Vagina (tissue), 2 donors: ENCODE results near the gene RNF112.

ENCODE experiments used
- POLR2A ChIP-seq, 2 donors: fragments of 450-650 bp; IDR thresholded peaks; one replicate each; pipeline ENCODE4 v1.6.1; 2017; ENCODE audit warnings: antibody characterized with exemption in 2 of 2, mild to moderate bottlenecking in 2 of 2, moderate library complexity in 2 of 2
- POLR2AphosphoS5 ChIP-seq, 2 donors: sonication (generic); formaldehyde crosslinking; IDR thresholded peaks; one replicate each; pipeline ENCODE4 v1.9.0; 2017; ENCODE audit warnings: antibody characterized with exemption in 2 of 2, mild to moderate bottlenecking in 2 of 2, low read depth in 1 of 2; ENCODE audit not compliant: insufficient read depth in 1 of 2
- TF ChIP-seq, protein P1 (sequence below), 3 experiments: fragments of 450-650 bp in 2 of 3; fragments of 200-600 bp in 1 of 3; sonication (generic) in 1 of 3; IDR thresholded peaks; one replicate each; pipeline ENCODE4 v1.5.1; 2017 to 2019; ENCODE audit warnings: antibody characterized with exemption in 3 of 3, mild to moderate bottlenecking in 2 of 3, moderate library complexity in 2 of 3

DNA sequence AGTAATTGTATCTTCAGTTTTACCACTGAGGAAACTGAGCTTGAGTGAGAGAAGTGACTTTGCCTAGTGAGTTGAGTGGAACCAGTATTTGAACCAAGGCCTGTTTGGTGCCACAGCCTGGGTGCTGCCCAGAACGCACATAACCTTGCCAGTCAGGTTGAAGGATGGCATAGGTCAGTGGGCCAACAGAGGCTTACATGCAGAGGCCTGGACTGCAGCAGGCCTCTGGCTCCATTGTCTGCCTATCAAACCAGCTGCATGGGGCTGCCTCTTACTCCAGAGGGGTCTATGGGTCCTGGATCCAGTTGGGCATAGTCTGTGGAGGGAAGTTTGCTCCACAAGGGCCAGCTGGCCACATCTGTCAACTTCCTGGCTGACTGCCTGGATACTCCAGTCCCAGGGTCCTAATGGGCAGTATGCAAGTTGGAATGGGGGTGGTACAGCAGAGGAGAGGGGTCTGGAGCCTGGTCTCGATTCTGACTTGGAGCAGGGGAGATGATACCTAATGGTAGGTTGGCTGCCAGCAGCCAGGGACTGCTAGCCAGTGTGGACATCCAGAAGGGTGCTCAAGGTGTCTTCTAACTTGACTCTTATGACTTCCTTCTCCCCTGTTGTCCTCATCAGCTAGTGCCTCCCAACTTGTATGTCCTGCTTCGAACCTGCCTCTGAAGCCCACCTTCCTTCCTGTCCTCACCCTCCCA, 11.1 kb upstream of the RNF112 start:
- TF ChIP-seq, protein P1, sequence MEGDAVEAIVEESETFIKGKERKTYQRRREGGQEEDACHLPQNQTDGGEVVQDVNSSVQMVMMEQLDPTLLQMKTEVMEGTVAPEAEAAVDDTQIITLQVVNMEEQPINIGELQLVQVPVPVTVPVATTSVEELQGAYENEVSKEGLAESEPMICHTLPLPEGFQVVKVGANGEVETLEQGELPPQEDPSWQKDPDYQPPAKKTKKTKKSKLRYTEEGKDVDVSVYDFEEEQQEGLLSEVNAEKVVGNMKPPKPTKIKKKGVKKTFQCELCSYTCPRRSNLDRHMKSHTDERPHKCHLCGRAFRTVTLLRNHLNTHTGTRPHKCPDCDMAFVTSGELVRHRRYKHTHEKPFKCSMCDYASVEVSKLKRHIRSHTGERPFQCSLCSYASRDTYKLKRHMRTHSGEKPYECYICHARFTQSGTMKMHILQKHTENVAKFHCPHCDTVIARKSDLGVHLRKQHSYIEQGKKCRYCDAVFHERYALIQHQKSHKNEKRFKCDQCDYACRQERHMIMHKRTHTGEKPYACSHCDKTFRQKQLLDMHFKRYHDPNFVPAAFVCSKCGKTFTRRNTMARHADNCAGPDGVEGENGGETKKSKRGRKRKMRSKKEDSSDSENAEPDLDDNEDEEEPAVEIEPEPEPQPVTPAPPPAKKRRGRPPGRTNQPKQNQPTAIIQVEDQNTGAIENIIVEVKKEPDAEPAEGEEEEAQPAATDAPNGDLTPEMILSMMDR (IDR thresholded peaks at IDR 0.05) = no peak
- TF ChIP-seq POLR2AphosphoS5 (IDR thresholded peaks at IDR 0.05; ENCODE audit: insufficient read depth in 1 of 2, low read depth in 1 of 2) = no peak
- no peak for TF ChIP-seq POLR2A (IDR thresholded peaks at IDR 0.05)
